IMR-90 (cell line): Measurements from ENCODE around the gene FIBCD1. TPM values are rescaled to one million over a fixed set of nuclear protein-coding genes. Genes with fewer than 3 reads are reported as not detected.

Source experiments
- ATAC-seq: fragments of 200-7000 bp; cut with Tn5 transposase; 2 replicates; pipeline ENCODE4 v1.9.1; 2020; ENCODE audit warnings: low read depth, mild to moderate bottlenecking, moderate library complexity
- BruUV-seq: library from RNA; stranded (reverse); fragments of 400-500 nt; replicated peaks from 2 replicates; lab custom pipeline; 2021; lab: Mats Ljungman, UMichigan
- CTCF ChIA-PET: fragments of 300-600 bp; formaldehyde crosslinking; extraction: SDS; loops from one replicate; lab custom pipeline; 2021; ENCODE audit warnings: antibody characterized with exemption; lab: Yijun Ruan, JAX
- POLR2A ChIA-PET: fragments of 300-600 bp; sonication (Branson Sonifier 250); formaldehyde crosslinking; loops from one replicate; lab custom pipeline; 2022; ENCODE audit warnings: antibody characterized with exemption; ENCODE audit not compliant: unreplicated experiment; lab: Charles Lee
- DNase-seq: peaks from one replicate; pipeline ENCODE4 v3.0.0; 2013
- H2AFZ ChIP-seq: replicated peaks from 2 replicates; pipeline ENCODE3; 2013; ENCODE audit warnings: low read length, mild to moderate bottlenecking; ENCODE audit not compliant: poor library complexity
- H2AK5ac ChIP-seq: 2 replicates; pipeline ENCODE4 v1.6.1; 2013; ENCODE audit warnings: low read depth, low read length, inconsistent platforms
- H2AK9ac ChIP-seq: replicated peaks from 2 replicates; pipeline ENCODE3; 2013; ENCODE audit warnings: mild to moderate bottlenecking, low read depth, low read length, moderate library complexity; ENCODE audit not compliant: poor library complexity
- H2BK120ac ChIP-seq: 2 replicates; pipeline ENCODE4 v1.6.1; 2013; ENCODE audit warnings: low read depth, low read length, inconsistent platforms
- H2BK15ac ChIP-seq: 3 replicates; pipeline ENCODE4 v1.6.1; 2013; ENCODE audit warnings: low read depth, low read length, inconsistent platforms
- H2BK20ac ChIP-seq: 2 replicates; pipeline ENCODE4 v1.6.1; 2013; ENCODE audit warnings: low read depth, mild to moderate bottlenecking, inconsistent platforms, low read length, moderate library complexity
- H2BK5ac ChIP-seq: 2 replicates; pipeline ENCODE4 v1.6.1; 2013; ENCODE audit warnings: mild to moderate bottlenecking, low read depth, low read length, inconsistent platforms; ENCODE audit not compliant: poor library complexity, severe bottlenecking
- H3K14ac ChIP-seq: replicated peaks from 2 replicates; pipeline ENCODE4 v1.6.1; 2013; ENCODE audit warnings: low read depth, low read length, inconsistent platforms
- H3K18ac ChIP-seq: 2 replicates; pipeline ENCODE4 v1.6.1; 2013; ENCODE audit warnings: low read depth, low read length, control low read depth
- H3K23ac ChIP-seq: 2 replicates; pipeline ENCODE4 v1.6.1; 2013; ENCODE audit warnings: low read depth, low read length, inconsistent platforms
- H3K27ac ChIP-seq: 2 replicates; pipeline ENCODE4 v1.5.1; 2013; ENCODE audit warnings: mild to moderate bottlenecking, control low read depth, low read length; ENCODE audit not compliant: insufficient read depth
- H3K27me3 ChIP-seq: 2 replicates; pipeline ENCODE4 v1.6.1; 2013; ENCODE audit warnings: low read length; ENCODE audit not compliant: control insufficient read depth, insufficient read depth
- H3K36me3 ChIP-seq: 2 replicates; pipeline ENCODE4 v1.6.1; 2013; ENCODE audit warnings: low read length, mixed read lengths; ENCODE audit not compliant: control insufficient read depth, insufficient read depth
- H3K4ac ChIP-seq: 2 replicates; pipeline ENCODE4 v1.6.1; 2013; ENCODE audit warnings: low read depth, low read length, inconsistent platforms
- H3K4me1 ChIP-seq: 2 replicates; pipeline ENCODE4 v1.6.1; 2013; ENCODE audit warnings: low read length, mixed read lengths; ENCODE audit not compliant: control insufficient read depth, insufficient read depth
- H3K4me2 ChIP-seq: 2 replicates; pipeline ENCODE4 v1.6.1; 2013; ENCODE audit warnings: low read depth, mild to moderate bottlenecking, control low read depth, low read length, moderate library complexity
- H3K4me3 ChIP-seq: 2 replicates; pipeline ENCODE4 v1.5.1; 2013; ENCODE audit warnings: low read depth, mild to moderate bottlenecking, control low read depth, low read length, moderate library complexity; ENCODE audit not compliant: insufficient read depth
- H3K56ac ChIP-seq: 2 replicates; pipeline ENCODE4 v1.6.1; 2013; ENCODE audit warnings: low read length, inconsistent platforms; ENCODE audit not compliant: insufficient read depth; ENCODE audit errors: extremely low read depth
- H3K79me1 ChIP-seq, 2 experiments: 2 replicates each; pipeline ENCODE4 v1.6.1; 2013; ENCODE audit warnings: low read length in 2 of 2, inconsistent platforms in 1 of 2, low read depth in 1 of 2
- H3K9ac ChIP-seq: 2 replicates; pipeline ENCODE4 v1.6.1; 2013; ENCODE audit warnings: low read depth, low read length, control low read depth
- H3K9me1 ChIP-seq: 2 replicates; pipeline ENCODE4 v1.6.1; 2013; ENCODE audit warnings: low read length, inconsistent platforms; ENCODE audit not compliant: insufficient read depth
- H3K9me3 ChIP-seq: 2 replicates; pipeline ENCODE4 v1.6.1; 2013; ENCODE audit warnings: low read length; ENCODE audit not compliant: control insufficient read depth, insufficient read depth
- H4K20me1 ChIP-seq: 2 replicates; pipeline ENCODE4 v1.6.1; 2013; ENCODE audit warnings: low read length, inconsistent platforms; ENCODE audit not compliant: insufficient read depth
- H4K5ac ChIP-seq: 2 replicates; pipeline ENCODE4 v1.6.1; 2013; ENCODE audit warnings: mild to moderate bottlenecking, low read depth, low read length, control low read depth
- H4K8ac ChIP-seq, 2 experiments: 2 replicates each; pipeline ENCODE4 v1.6.1; 2013; ENCODE audit warnings: low read depth in 2 of 2, low read length in 2 of 2, control low read depth in 1 of 2, inconsistent platforms in 1 of 2
- H4K91ac ChIP-seq: 2 replicates; pipeline ENCODE4 v1.6.1; 2013; ENCODE audit warnings: low read depth, low read length, inconsistent platforms; ENCODE audit not compliant: insufficient read depth
- BHLHE40 ChIP-seq: fragments of 150-350 bp; IDR thresholded peaks from 2 replicates; pipeline ENCODE4 v1.6.1; 2016; ENCODE audit warnings: mild to moderate bottlenecking, low read depth, low read length
- CEBPB ChIP-seq: IDR thresholded peaks from 2 replicates; pipeline ENCODE4 v1.6.1; 2012; ENCODE audit warnings: low read depth, low read length, improper control_type of control experiment
- CTCF ChIP-seq: conservative IDR thresholded peaks from 2 replicates; pipeline ENCODE4 v1.5.1; 2012; ENCODE audit warnings: mild to moderate bottlenecking, low read depth, low read length, improper control_type of control experiment
- ELK1 ChIP-seq: fragments of 150-350 bp; IDR thresholded peaks from 2 replicates; pipeline ENCODE4 v1.6.1; 2016; ENCODE audit warnings: low read depth, mild to moderate bottlenecking, low read length, moderate library complexity, borderline replicate concordance
- FOS ChIP-seq: fragments of 150-350 bp; IDR thresholded peaks from 2 replicates; pipeline ENCODE4 v1.6.1; 2016; ENCODE audit warnings: low read depth, low read length
- MAFK ChIP-seq: IDR thresholded peaks from 2 replicates; pipeline ENCODE4 v1.6.1; 2012; ENCODE audit warnings: low read depth, low read length, improper control_type of control experiment
- MAZ ChIP-seq: IDR thresholded peaks from 2 replicates; pipeline ENCODE4 v1.6.1; 2012; ENCODE audit warnings: low read depth, mild to moderate bottlenecking, low read length, improper control_type of control experiment, moderate library complexity, borderline replicate concordance
- MXI1 ChIP-seq: IDR thresholded peaks from 2 replicates; pipeline ENCODE4 v1.6.1; 2012; ENCODE audit warnings: low read depth, mild to moderate bottlenecking, low read length, moderate library complexity, borderline replicate concordance
- NFE2L2 ChIP-seq: fragments of 150-350 bp; IDR thresholded peaks from 2 replicates; pipeline ENCODE4 v1.6.1; 2016; ENCODE audit warnings: low read depth, mild to moderate bottlenecking, low read length
- POLR2A ChIP-seq: IDR thresholded peaks from 2 replicates; pipeline ENCODE4 v1.6.1; 2012; ENCODE audit warnings: mild to moderate bottlenecking, low read depth, low read length
- RCOR1 ChIP-seq: IDR thresholded peaks from 2 replicates; pipeline ENCODE4 v1.6.1; 2012; ENCODE audit warnings: mild to moderate bottlenecking, low read length, improper control_type of control experiment; ENCODE audit not compliant: insufficient replicate concordance
- RFX5 ChIP-seq: IDR thresholded peaks from 2 replicates; pipeline ENCODE4 v1.8.0; 2012; ENCODE audit warnings: low read depth, mild to moderate bottlenecking, low read length, moderate library complexity
- SMC3 ChIP-seq: fragments of 150-350 bp; IDR thresholded peaks from 2 replicates; pipeline ENCODE4 v1.6.1; 2016; ENCODE audit warnings: low read depth, mild to moderate bottlenecking, antibody characterized with exemption, low read length, moderate library complexity
- USF2 ChIP-seq: fragments of 150-350 bp; IDR thresholded peaks from 2 replicates; pipeline ENCODE4 v1.6.1; 2017; ENCODE audit warnings: mild to moderate bottlenecking, antibody characterized with exemption, low read length, low read depth
- whole genome bisulfite sequencing, 2 experiments: methylation state at CpG; one replicate each; pipeline versions ENCODE4 v1.1.5 to v1.1.7; 2013; ENCODE audit warnings: missing lambda C conversion rate in 2 of 2; ENCODE audit not compliant: insufficient read length in 1 of 2; ENCODE audit errors: extremely low coverage in 2 of 2; 5-methylcytosine and 5-hydroxymethylcytosine counted together
- dilution Hi-C: fragments of 300-500 bp; cut with HindIII; formaldehyde crosslinking; loops from one replicate; pipeline ENCODE4 v1.14.3; 2018; ENCODE audit warnings: low sequenced_read_pairs; ENCODE audit not compliant: unreplicated experiment
- in situ Hi-C: fragments of 300-500 bp; cut with MboI; formaldehyde crosslinking; loops from 3 replicates; pipeline ENCODE4 v1.14.3; 2019; ENCODE audit warnings: low sequenced_read_pairs, inconsistent platforms, mixed read lengths
- intact Hi-C: fragments of 100-400 bp; cut with micrococcal nuclease; formaldehyde crosslinking; loops from 2 replicates; pipeline ENCODE4 v1.10.0; 2022
- polyA plus RNA-seq, 3 experiments: library from polyadenylated mRNA; depleted of rRNA; stranded (reverse); fragments of >200 nt; gene quantifications; 2 replicates each; pipeline ENCODE4 v1.2.3, GENCODE V29; 2012; ENCODE audit warnings: low replicate concordance in 1 of 3
- total RNA-seq: library from RNA; depleted of rRNA; stranded (reverse); fragments of >200 nt; gene quantifications from 2 replicates; pipeline ENCODE4 v1.2.3, GENCODE V29; 2012

Gene FIBCD1
- total and polyA plus RNA-seq, 2 of the 4 experiments (the other 2 are of a cell fraction), result 1.1 to 10.1 TPM

GRCh38 chr9:130925050-130925678, 13.9 kb downstream of the FIBCD1 start:
- ChIA-PET CTCF (no interaction called here), POLR2A (no interaction called here)
- no peaks in the 10 kb centered on the region for H3K27me3 ChIP-seq
- ATAC-seq (no peak), DNase-seq (no peak)
- no peak overlapping the region for H2BK15ac ChIP-seq
- H4K91ac ChIP-seq, result no peak overlapping the region
- no peak overlapping the region for H4K5ac ChIP-seq
- dilution Hi-C loops (no loop called here), intact Hi-C loops (no loop called here), in situ Hi-C loops (no loop called here)
- H3K27ac ChIP-seq, result no peak overlapping the region
- H3K18ac ChIP-seq, result no peak overlapping the region
- no peaks in the 10 kb centered on the region for H3K36me3 ChIP-seq
- H3K9ac ChIP-seq, result no peak overlapping the region
- H2BK120ac ChIP-seq, result no peak overlapping the region
- H3K4me3 ChIP-seq, result no peak overlapping the region
- no TSS peak for BruUV-seq
- no peak overlapping the region for H2AFZ ChIP-seq
- no peak overlapping the region for H3K4me2 ChIP-seq
- WGBS, 2 experiments, result 91% methylated on average over 4 of the region's 19 CpGs; no CpG with 5 or more reads in 1 of the 2 experiments
- H4K20me1 ChIP-seq, result no peaks in the 10 kb centered on the region
- H3K56ac ChIP-seq, result no peak overlapping the region
- H3K9me1 ChIP-seq, result peaks cover 6% of the 10 kb centered on the region; the same call in 1 of the 2 replicates
- H2AK9ac ChIP-seq, result no peak overlapping the region
- no peak overlapping the region for H3K14ac ChIP-seq
- no peak overlapping the region for H2BK20ac ChIP-seq
- no peak overlapping the region for H4K8ac ChIP-seq
- 0 out of 2 replicates have a peak overlapping the region, but pooled peaks have one; percentile 79 for H2AK5ac ChIP-seq
- H2BK5ac ChIP-seq, result no peak overlapping the region
- H3K9me3 ChIP-seq, result no peaks in the 10 kb centered on the region
- H3K4ac ChIP-seq, result no peak overlapping the region
- TF ChIP-seq SMC3 (no peak), MXI1 (no peak), MAZ (no peak), MAFK (no peak), POLR2A (no peak), BHLHE40 (no peak), CTCF (no peak), CEBPB (no peak), FOS (no peak), NFE2L2 (no peak), USF2 (no peak), ELK1 (no peak), RCOR1 (no peak), RFX5 (no peak)
- H3K79me1 ChIP-seq, result no peaks in the 10 kb centered on the region
- no peak overlapping the region for H3K23ac ChIP-seq
- peaks cover 13% of the 10 kb centered on the region for H3K4me1 ChIP-seq
